Vagina (tissue), 2 donors: ENCODE results near the gene FBRSL1. TPM values are rescaled to one million over a fixed set of nuclear protein-coding genes. Genes with fewer than 3 reads are reported as not detected.

ENCODE experiments used
- DNase-seq, 2 donors: peaks; one replicate each; pipeline ENCODE4 v3.0.0-alpha.2; 2017; ENCODE audit errors: extremely low spot score in 2 of 2
- H3K27ac ChIP-seq: fragments of 200-600 bp; sonication (generic); one replicate; pipeline ENCODE4 v1.5.1; 2019
- H3K27me3 ChIP-seq: fragments of 200-600 bp; sonication (generic); one replicate; pipeline ENCODE4 v1.5.1; 2019
- H3K36me3 ChIP-seq, 2 donors: fragments of 200-600 bp; sonication (generic); one replicate each; pipeline ENCODE4 v1.5.1; 2017 to 2019
- H3K4me1 ChIP-seq: fragments of 200-600 bp; sonication (generic); one replicate; pipeline ENCODE4 v1.5.1; 2019
- H3K4me3 ChIP-seq, 2 donors: fragments of 200-600 bp; sonication (generic); 1 replicate in 1 of 2; 2 replicates in 1 of 2; pipeline ENCODE4 v1.5.1; 2016 to 2019
- H3K9me3 ChIP-seq: fragments of 200-600 bp; sonication (generic); one replicate; pipeline ENCODE4 v1.5.1; 2019
- CTCF ChIP-seq, 3 experiments: fragments of 450-650 bp in 2 of 3; fragments of 200-600 bp in 1 of 3; sonication (generic) in 1 of 3; IDR thresholded peaks; one replicate each; pipeline ENCODE4 v1.5.1; 2017 to 2019; ENCODE audit warnings: antibody characterized with exemption in 3 of 3, mild to moderate bottlenecking in 2 of 3, moderate library complexity in 2 of 3
- POLR2A ChIP-seq, 2 donors: fragments of 450-650 bp; IDR thresholded peaks; one replicate each; pipeline ENCODE4 v1.6.1; 2017; ENCODE audit warnings: antibody characterized with exemption in 2 of 2, mild to moderate bottlenecking in 2 of 2, moderate library complexity in 2 of 2
- POLR2AphosphoS5 ChIP-seq, 2 donors: sonication (generic); formaldehyde crosslinking; IDR thresholded peaks; one replicate each; pipeline ENCODE4 v1.9.0; 2017; ENCODE audit warnings: antibody characterized with exemption in 2 of 2, mild to moderate bottlenecking in 2 of 2, low read depth in 1 of 2; ENCODE audit not compliant: insufficient read depth in 1 of 2
- intact Hi-C: fragments of 100-400 bp; cut with DNase I; formaldehyde crosslinking; loops from one replicate; pipeline ENCODE4 v1.15.1; 2023
- total RNA-seq: library from RNA; depleted of rRNA; stranded (reverse); fragments of >200 nt; gene quantifications from one replicate; pipeline ENCODE4 v1.2.3, GENCODE V29; 2016

Gene FBRSL1
- total RNA-seq, 1 donor from 2014 or later: 11.0 TPM

GRCh38 chr12:132500142-132500855, 10.3 kb downstream of the FBRSL1 start:
- Histone ChIP-seq H3K4me3 (no peak overlapping the region), H3K36me3 (no peaks in the 10 kb centered on the region), H3K9me3 (no peaks in the 10 kb centered on the region), H3K4me1 (peaks cover 98% of the 10 kb centered on the region), H3K27me3 (no peaks in the 10 kb centered on the region), H3K27ac (no peak overlapping the region)
- TF ChIP-seq CTCF (IDR thresholded peaks at IDR 0.05) (no peak), POLR2A (IDR thresholded peaks at IDR 0.05) (no peak), POLR2AphosphoS5 (IDR thresholded peaks at IDR 0.05; ENCODE audit: insufficient read depth in 1 of 2, low read depth in 1 of 2) (no peak)
- intact Hi-C loops: no loop called here
- DNase-seq: no peak

- peaks cover 98% of the 10 kb centered on the region for H3K4me1 ChIP-seq
- H3K9me3 ChIP-seq: no peaks in the 10 kb centered on the region
- no peaks in the 10 kb centered on the region for H3K36me3 ChIP-seq
- H3K27me3 ChIP-seq: no peaks in the 10 kb centered on the region
- intact Hi-C loops: no loop called here
- no peak overlapping the region for H3K27ac ChIP-seq
- no peak for DNase-seq
- H3K4me3 ChIP-seq: no peak overlapping the region
- no peak for TF ChIP-seq POLR2A (IDR thresholded peaks at IDR 0.05)
- no peak for TF ChIP-seq CTCF (IDR thresholded peaks at IDR 0.05)
- TF ChIP-seq POLR2AphosphoS5 (IDR thresholded peaks at IDR 0.05; ENCODE audit: insufficient read depth in 1 of 2, low read depth in 1 of 2): no peak
Observed at GRCh38 chr12:132500856-132501180, 10.9 kb downstream of the FBRSL1 start.

- no peak for TF ChIP-seq POLR2AphosphoS5 (IDR thresholded peaks at IDR 0.05; ENCODE audit: insufficient read depth in 1 of 2, low read depth in 1 of 2)
- no peak for TF ChIP-seq CTCF (IDR thresholded peaks at IDR 0.05)
- no peak for TF ChIP-seq POLR2A (IDR thresholded peaks at IDR 0.05)
- no peak overlapping the region for H3K4me3 ChIP-seq
- H3K9me3 ChIP-seq: no peaks in the 10 kb centered on the region
- no peak for DNase-seq
- H3K36me3 ChIP-seq: no peaks in the 10 kb centered on the region
- H3K4me1 ChIP-seq: peaks cover 98% of the 10 kb centered on the region
- intact Hi-C loops: no loop called here
- no peak overlapping the region for H3K27ac ChIP-seq
- no peaks in the 10 kb centered on the region for H3K27me3 ChIP-seq
Observed at GRCh38 chr12:132501204-132501940, 11.4 kb downstream of the FBRSL1 start.

GRCh38 chr12:132502149-132502881, 12.4 kb downstream of the FBRSL1 start:
- H3K9me3 ChIP-seq: no peaks in the 10 kb centered on the region
- no peak overlapping the region for H3K4me3 ChIP-seq
- intact Hi-C loops: no loop called here
- no peak overlapping the region for H3K27ac ChIP-seq
- H3K27me3 ChIP-seq: no peaks in the 10 kb centered on the region
- peaks cover 98% of the 10 kb centered on the region for H3K4me1 ChIP-seq
- TF ChIP-seq POLR2A (IDR thresholded peaks at IDR 0.05) (no peak), CTCF (IDR thresholded peaks at IDR 0.05) (no peak), POLR2AphosphoS5 (IDR thresholded peaks at IDR 0.05; ENCODE audit: insufficient read depth in 1 of 2, low read depth in 1 of 2) (no peak)
- no peak for DNase-seq
- no peaks in the 10 kb centered on the region for H3K36me3 ChIP-seq
